NCI-H2196 (cell line): ENCODE measurements around the gene PPL.
A peak's percentile ranks its signal among the peaks of the same experiment; 100 is the strongest.

Source experiments
- DNase-seq: peaks from one replicate; lab custom pipeline; 2025; ENCODE audit not compliant: unreplicated experiment; lab: John Stamatoyannopoulos, UW

PPL gene

GRCh38 chr16:4870138-4870671 lies 66.7 kb downstream of the PPL start:
- DNase-seq: no peak

- no peak for DNase-seq
Measured at GRCh38 chr16:4869147-4869805, 67.7 kb downstream of the PPL start.

- DNase-seq: no peak
Measured at GRCh38 chr16:4868535-4868934, 68.4 kb downstream of the PPL start.

GRCh38 chr16:4868026-4868425 lies 68.9 kb downstream of the PPL start:
- no peak for DNase-seq

- DNase-seq: no peak
Measured at GRCh38 chr16:4866586-4866985, 70.4 kb downstream of the PPL start.

GRCh38 chr16:4865231-4865860 lies 71.6 kb downstream of the PPL start:
- no peak for DNase-seq

- DNase-seq: no peak
Measured at GRCh38 chr16:4864728-4865127, 72.2 kb downstream of the PPL start.

- DNase-seq: no peak
Measured at GRCh38 chr16:4862639-4863038, 74.3 kb downstream of the PPL start.

- DNase-seq: no peak
Measured at GRCh38 chr16:4860727-4861342, 76.1 kb downstream of the PPL start.

- no peak for DNase-seq
Measured at GRCh38 chr16:4859900-4860255, 77.1 kb downstream of the PPL start.

GRCh38 chr16:4859190-4859899 lies 77.6 kb downstream of the PPL start:
- DNase-seq: no peak

- no peak for DNase-seq
Measured at GRCh38 chr16:4855804-4856203, 81.1 kb downstream of the PPL start.

GRCh38 chr16:4855371-4855770 lies 81.6 kb downstream of the PPL start:
- DNase-seq: no peak

GRCh38 chr16:4852221-4852872 lies 84.6 kb downstream of the PPL start:
- DNase-seq: no peak

GRCh38 chr16:4850211-4850610 lies 86.7 kb downstream of the PPL start:
- DNase-seq: no peak

- no peak for DNase-seq
Measured at GRCh38 chr16:4847774-4848587, 89.0 kb downstream of the PPL start.

GRCh38 chr16:4846901-4847773 lies 89.8 kb downstream of the PPL start, which contains the start of the genes GLYR1 and UBN1:
Gene GLYR1, minus strand, starts transcription at chr16:4847288. Its CDS starts 23 bp downstream, at chr16:4847265.
Gene UBN1, plus strand, starts transcription at chr16:4847481. Its CDS starts 5,437 bp downstream, at chr16:4852918.
- DNase-seq: peak; percentile 97

GRCh38 chr16:4846503-4846900 lies 90.4 kb downstream of the PPL start:
- DNase-seq: no peak

- no peak for DNase-seq
Measured at GRCh38 chr16:4840984-4841383, 96.0 kb downstream of the PPL start.
